Measurements from ENCODE around the gene SOX30.

SOX30 gene

DNA sequence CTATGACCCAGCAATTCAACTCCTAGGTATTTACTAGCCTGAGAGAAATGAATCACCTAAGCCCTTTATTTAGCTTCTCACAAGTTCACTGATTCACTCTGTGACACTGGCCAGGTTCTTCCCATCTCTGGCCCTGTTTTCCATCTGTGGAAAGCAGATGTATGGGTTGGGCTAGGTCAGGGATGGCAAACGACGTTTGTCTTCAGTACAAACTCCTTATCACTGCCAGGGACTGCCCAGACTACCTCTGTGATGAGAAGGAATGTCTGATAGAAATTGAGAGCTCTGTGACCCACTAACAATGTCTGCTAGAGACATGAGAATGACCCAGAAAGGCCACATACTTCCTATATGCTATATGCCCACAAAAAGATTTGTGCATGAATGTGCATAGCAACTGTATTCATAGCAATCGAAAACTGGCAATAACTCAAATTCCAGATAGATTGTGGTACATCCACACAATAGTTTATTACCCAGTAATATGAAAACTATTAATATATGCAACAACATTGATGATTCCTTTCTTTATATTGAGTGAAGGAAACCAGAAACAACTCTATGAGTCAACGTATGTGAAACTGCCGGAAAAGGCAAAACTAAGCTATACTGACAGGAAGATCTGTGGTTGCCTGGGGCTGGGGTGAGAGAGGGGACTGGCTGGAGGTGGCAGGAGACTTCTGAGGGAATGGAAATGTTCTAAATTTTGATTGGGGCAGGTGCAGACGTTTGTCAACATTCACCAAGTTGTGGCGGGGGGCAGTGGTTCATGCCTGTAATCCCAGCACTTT is 44.7 kb downstream of the SOX30 start:
- no peak for DNase-seq (ENCODE audit: low read depth)

DNA sequence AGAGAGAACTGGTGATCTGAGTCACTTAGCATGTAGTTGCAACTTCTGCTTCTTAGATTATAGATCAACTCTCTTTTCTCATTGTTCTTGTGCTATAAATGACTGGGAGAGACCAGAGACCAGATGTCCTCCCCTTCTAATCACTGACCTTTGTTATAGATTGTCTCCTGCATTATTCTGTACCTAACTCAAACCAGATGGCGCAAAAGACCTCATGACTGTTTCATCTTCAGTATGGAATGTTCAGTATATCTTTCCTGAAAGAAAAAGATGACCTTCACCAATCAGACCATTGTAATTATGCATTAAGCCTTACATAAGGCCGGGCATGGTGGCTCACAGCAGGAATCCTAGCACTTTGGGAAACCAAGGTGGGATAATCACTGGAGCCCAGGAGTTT is 46.2 kb downstream of the SOX30 start:
- DNase-seq (ENCODE audit: low read depth): no peak

DNA sequence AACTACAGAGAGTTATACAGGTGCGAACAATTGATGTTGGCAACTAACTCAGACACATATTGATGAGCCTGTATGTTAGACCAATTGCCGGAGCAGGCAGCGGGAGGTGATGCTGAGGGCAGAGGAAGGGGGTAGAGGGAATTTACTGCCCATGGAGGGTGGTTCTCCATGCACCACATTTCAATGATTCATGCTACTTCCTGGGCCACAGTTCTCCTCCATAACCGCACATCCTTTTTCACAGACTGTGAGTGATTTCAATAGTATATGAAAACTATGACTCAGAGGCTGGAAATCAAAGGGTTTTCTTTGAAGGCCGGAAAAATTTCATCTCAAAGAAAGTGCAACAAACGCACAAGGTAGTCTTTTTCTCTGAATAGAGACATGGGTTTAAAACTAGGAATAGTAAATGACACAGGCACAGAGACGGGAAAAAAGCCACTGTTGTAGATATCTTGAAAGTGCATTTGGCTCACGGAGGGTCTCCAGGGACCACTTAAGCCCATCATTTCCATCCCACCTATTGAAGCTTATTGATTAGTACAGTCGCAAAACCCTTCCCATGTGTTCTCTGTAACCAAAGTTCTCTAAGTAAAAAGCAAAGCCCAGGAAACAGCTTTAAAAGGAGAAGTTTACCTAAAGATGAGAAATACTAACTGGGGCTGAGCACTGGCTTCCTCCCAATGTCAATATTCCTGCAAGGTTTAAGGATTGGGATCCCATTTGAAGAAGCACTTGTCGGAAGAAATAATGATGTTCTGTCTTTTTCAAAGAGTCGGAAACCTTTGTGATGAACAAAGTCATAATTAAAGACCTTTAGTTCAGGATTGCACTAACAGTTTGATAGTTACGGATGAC is 48.7 kb downstream of the SOX30 start:
- no peak for DNase-seq (ENCODE audit: low read depth)

DNA sequence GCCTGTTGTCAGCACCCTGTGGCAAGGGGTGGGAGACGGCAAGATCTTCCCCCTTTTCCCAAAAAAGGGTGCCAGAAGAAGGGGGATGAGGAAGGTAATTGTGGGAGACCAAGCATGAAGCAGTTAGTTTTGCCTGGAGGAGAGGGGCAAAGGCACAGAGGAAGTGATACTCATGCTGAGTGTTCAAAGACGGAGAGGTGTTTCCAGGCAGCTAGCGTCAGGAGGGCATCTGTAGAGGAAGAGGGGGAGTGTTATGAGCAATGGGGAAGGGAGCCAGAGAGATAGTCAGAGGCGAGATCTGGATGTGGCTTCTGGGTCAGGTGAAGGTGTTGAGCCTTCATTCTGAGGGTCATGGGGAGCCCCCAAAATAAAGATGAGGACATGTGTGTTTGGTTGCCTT is 49.7 kb downstream of the SOX30 start:
- no peak for DNase-seq (ENCODE audit: low read depth)

DNA sequence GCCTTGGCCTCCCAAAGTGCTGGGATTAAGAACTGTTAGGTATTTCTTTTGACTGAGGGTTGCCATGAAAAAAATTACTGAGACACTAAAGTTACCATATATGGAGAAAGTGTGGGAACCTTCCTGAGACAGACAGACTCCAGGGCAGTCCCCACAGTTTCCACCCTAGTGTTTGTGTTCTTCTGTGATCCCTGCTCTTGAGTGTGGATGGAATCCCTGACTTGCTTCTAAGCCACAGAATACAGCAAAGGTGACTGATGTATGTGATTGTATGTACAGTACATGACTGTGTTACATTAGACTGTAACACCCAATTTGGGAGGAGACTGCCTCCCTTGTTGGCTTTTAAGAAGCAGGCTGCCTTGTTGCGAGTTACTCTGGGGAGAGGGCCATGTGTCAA is 52.0 kb downstream of the SOX30 start:
- DNase-seq (ENCODE audit: low read depth): no peak

DNA sequence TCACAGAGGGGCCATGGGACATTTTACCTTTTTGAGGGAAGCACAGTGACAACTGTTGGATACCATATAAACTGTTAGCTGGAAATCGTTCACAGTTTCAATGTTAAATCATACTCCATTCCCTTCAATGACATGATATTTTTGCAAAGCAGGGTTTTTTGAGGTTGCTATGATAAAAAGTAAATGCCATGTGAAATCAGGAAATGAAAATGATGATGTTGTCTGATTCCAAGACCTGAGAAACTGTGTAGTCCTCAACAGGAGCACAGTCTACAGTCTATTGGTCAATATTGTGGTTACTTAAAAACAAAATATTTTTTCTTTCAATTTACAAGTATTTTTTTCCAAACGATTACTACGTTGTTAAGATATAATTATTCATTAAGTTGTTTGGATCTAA is 52.7 kb downstream of the SOX30 start:
- DNase-seq (ENCODE audit: low read depth): no peak

DNA sequence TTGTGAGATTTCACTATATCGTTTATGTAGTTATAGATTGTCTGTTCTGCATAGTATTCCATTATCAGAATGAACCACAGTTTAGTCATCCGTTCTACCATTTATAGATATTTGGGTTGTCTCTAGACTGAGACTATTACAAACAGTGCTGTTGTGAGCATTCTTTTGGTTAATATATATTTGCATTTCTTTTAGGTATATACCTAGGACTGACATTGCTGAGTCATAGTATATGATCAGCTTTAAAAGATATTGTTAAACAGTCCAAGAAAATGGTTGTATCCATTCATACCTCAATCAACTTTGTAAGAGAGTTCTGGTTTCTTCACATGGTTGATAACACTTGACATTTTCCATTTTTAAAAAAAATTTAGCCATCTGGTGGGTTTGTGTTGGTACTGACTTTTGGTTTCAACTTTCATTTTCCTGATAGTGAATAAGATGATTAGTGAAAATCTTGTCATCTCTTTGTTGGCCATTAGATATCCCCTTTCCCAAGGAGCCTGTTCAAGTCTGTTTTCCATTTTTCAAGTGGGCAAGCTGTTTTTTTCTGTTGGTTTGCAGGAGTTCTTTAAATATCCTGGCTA is 53.8 kb downstream of the SOX30 start:
- DNase-seq (ENCODE audit: low read depth): no peak

DNA sequence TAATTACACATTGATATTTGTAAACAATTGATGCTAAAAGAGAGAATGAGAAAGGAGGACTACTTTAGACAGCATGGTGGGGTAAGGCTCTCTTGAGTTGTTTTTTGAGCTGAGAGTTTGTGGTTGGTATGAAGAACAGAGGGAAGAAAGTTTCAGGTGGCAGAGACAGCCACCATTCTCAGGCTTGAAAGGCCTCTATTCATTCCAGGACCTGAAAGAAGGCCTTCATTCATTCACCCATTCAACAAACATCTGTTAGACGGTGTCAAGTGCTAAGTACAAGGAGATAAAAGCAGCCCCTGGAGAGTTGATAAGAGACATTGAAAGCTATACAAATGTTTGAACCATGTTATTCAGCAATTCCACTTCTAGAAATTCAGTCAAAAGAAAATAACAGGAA is 55.0 kb downstream of the SOX30 start:
- no peak for DNase-seq (ENCODE audit: low read depth)

DNA sequence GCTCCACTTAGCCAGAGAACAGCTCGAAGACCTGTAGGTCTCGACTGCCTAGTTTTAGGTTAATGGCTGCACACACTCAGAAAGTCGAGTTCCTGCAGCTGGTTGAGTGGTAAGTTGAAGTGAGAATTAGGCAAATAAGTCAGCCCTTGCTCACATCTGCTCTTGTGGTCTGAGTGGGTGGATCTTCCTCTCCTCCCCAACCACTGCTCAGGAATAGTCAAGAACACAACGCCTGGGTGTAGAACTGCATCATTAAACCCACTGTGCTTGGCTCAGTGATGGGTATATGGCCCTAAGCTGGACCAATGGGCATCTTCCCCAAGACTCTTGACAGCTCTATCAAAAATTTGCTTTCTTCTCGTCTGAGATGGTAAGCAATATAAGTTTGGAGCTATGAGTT is 55.8 kb downstream of the SOX30 start:
- DNase-seq (ENCODE audit: low read depth): no peak

DNA sequence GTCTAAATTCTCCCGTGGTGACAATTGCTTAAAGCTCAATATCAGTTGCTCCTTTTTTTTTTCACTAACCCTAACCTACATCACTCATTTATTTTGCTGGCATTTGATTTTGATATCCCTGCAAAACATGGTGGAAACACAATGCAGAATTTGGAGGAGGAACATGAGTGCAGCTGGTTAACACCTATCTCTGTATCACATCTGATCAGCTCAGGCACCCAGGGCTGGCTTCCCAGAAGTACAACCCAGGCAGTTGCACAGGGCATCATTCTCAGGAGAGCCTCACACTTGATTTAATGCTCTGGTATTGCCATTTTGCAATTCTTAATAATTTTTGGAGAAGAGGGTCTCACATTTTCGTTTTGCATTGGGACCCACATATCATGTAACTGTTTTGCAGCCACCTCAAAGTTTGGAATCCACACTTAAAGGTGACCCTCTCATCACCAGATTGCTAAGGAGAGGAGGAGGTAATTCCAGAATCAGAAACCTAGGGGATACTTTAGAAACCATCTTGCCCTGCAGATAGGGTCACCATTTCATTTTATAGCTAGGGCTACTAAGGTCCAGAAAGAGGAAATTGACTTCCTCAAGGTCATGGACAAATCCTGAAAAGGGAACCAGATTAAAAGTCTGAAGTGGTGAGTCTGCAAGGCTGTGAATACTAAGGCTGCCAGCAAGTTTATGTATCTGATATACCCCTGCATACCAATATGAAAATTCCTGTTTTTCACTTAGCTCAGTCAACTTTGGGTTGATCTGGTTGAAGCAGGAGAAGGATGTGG is 57.4 kb downstream of the SOX30 start:
- no peak for DNase-seq (ENCODE audit: low read depth)

DNA sequence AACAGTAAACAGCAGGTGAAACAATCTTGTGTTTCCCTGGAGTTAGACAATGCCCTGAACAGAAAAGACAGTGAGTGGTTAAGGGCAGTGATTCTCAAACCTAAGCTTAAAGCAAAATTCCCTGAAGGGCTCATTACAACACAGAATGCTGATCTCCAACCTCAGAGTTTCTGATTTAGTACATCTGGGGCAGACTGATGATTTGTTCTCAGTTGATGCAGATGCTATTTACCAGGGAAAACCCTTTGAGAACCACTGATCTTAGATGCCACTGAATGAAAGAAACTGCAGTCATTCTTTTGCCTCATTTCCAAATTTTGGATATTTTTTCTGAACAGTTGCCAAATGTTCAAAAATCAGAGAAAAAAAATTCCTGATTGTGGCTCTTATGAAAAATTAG is 58.0 kb downstream of the SOX30 start:
- no peak for DNase-seq (ENCODE audit: low read depth)

DNA sequence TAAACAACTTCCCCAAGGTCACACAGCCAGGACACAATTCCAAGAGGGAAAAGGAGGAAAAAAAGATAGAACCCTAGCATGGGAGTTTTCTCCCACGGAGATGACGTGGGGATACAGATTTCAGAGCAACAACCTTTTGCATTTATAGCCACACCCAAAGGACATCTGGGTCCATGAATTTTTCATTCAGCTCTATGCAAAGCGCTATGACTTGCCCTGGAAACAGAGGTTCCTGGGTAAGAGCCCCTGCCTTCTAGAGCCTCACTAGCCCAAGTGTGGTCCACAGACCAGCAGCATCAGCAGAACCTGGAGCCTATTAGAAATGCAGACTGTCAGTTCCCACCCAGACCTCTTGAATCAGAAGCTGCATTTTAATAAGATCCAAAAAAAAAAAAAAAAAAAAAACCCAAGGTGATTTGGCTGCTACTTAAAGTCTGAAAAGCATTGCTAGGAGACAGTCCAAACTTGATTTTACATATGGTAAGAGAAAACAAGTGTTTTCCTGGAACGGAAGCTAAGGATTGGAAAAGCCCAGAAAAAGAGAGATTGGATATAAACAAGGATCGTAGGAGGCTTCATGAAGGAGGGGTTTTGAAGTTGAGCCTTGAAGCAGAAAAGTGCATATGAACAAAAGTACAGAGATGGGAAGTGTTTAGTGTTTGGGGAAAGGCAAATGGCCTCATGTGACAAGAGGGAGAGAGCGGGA is 59.0 kb downstream of the SOX30 start:
- DNase-seq (ENCODE audit: low read depth): no peak

DNA sequence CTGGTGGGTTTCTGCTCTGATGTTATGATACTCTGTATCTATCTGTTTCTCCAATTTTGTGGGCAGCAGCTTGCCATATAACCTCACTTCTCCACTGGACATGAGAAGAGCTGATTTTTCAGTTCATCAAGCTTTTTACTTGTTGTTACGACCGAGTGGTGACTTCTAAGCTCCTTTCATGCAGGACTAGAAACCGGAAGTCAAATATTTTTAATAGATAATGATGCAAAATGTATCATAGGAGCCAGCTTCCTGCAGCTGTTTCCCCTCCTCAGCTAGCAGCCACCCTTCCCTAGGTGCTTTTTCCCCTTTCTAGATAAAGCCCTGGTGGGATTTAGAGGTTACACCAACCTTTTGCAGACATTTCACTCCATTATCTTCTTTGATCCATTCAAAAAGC is 59.6 kb downstream of the SOX30 start:
- no peak for DNase-seq (ENCODE audit: low read depth)

DNA sequence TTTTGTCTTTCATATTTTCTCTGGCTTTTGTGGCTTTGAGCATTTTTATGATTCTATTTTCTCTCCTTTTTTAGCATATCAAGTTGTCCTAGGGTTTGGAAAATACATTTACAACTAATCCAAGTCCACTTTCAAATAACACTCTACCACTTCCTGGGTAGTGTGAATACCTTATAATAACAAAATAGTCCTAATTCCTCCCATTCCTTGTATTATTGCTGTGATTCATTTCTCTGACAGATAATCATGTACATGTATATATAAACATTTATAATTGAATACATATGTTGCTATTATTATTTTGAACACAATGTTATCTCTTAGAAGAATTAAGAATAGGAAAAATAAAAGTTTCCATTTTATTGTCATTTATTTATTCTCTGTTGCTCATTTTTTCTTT is 61.8 kb downstream of the SOX30 start:
- DNase-seq (ENCODE audit: low read depth): no peak

DNA sequence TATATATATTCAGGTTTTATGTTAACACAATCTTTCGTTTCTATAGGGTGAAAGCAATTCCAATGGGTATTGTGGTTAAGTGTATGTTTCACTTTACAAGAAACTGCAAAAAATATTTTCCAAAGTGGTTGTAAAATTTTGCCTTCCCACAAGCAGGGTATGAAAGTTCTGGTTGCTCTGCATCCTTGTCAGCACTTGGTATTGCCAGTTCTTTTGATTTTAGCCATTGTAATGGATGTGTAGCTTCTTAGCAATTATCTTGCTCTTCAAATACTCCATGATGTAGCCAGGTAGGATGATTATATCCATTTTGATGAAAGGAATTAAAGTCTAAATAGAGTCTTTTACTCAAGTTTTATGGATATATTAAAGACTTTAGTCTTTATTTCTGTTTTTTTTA is 67.6 kb downstream of the SOX30 start:
- no peak for DNase-seq (ENCODE audit: low read depth)

DNA sequence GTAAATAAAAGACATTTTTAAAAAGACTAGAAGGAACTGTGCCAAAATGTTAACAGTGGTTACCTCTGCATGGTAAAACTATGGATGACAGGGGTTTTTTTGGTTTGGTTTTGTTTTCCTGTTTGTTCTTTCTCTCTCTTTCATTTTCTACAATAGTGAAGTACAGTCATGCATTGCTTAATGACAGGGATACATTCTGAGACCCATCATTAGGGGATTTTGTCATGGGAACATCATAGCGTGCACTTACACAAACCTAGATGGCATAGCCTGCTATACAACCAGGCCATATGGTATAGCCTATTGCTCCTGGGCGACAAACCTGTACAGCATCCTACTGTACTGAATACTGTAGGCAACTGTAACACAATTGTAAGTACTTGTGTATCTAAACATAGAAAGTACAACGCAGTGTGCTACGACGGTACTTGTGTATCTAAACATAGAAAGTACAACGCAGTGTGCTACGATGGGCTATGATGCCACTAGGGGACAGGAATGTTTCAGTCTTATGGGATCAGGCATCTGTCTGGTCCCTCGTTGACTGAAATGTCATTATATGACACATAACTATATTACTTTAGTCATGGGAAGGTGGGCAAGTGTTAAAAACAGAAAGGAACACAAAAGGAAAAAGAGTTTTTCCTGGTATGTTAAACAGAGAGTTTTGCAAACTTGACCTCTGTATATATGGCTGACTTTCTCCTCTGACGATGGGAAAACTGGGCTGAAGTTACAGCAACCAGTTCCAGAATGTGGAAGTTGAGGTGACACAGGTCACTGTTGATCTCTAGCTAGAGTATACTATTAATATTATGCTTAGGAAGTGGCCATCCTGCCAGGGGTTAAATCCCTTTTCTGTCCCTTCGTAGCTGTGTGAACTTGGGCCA is 69.3 kb downstream of the SOX30 start:
- DNase-seq (ENCODE audit: low read depth): no peak

DNA sequence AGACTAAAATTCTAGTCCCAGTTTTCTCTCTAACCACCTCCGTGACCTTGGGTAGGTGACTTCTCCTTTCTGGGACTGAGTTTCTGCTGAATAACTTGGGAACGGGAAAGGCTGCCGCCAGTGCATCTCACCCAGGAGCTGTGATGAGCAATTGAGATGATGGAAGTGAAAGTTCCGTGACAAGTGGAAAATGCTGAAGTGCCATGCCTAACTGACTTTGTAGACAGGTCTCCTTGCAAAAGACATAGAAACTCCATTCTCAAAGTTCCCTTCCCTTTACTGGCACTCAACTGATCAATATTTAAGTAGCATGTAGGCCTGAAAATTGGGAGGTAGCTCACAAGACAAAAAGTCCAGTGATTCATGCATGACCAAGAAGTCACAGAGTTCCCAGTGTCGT is 70.3 kb downstream of the SOX30 start:
- no peak for DNase-seq (ENCODE audit: low read depth)

DNA sequence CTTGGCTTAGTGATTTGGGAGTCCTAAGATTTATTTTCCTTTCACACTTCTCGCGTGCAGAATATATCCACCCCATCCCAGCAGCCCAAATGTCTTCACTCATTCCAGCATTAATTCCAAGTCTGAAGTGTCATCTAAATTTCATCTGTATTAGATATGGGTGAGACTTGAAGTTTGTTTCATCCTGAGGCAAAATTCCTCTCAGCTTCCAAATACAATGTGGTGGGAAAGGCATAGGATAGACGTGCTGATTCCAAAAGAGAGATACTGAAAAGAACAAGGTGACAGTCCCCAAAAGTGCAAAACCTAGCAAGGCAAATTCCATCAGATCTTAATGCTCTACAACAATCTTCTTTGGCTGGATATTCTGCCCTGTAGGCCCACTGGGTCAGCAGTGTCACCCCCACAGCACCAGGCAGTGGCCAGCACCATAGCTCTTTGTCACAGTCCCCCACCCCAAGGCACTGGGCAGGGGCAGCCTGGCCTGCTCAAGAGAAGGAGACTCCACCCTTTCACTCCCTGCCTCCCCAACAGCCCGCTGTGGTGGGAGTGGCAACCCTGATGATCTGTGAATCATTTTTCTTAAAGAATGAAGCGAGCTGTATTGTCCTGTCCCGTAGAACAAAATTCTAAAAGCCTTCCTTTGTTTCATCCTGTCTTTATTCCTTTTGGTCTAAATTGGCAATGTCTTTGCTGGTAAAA is 74.0 kb downstream of the SOX30 start:
- DNase-seq (ENCODE audit: low read depth): no peak

DNA sequence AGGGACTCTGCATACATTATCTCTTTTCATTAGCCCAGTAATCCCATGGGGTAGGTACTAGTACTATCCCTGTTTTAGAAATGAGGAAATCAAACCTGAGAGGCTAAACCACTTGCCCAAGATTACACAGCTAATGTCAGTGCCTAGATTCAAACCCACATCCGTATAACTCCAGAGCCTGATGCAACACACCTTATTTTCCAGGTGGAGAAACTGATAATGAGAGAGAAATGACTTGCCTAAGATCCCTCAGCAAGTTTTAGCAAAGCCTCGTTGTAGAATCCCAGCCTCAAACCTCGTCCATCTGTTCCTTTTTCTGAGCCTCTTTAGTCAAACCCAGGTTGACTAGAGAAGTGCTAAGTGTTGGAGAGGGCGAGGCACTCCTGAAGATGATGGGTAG is 75.6 kb downstream of the SOX30 start:
- no peak for DNase-seq (ENCODE audit: low read depth)
